OCI-LY1 (cell line): ENCODE data around the gene SMIM21.

Experiments used
- H2AFZ ChIP-seq: fragments of 200-600 bp; sonication (generic), shearing (Covaris generic); 2 replicates; pipeline ENCODE4 v1.6.0; 2014; ENCODE audit warnings: antibody characterized with exemption, mild to moderate bottlenecking, low read length
- H3F3A ChIP-seq: fragments of 200-600 bp; sonication (generic), shearing (Covaris generic); 2 replicates; pipeline ENCODE4 v1.6.0; 2014; ENCODE audit warnings: mild to moderate bottlenecking, antibody characterized with exemption, low read length, moderate library complexity; ENCODE audit not compliant: insufficient read depth
- H3K27ac ChIP-seq: fragments of 200-600 bp; sonication (generic); 2 replicates; pipeline ENCODE4 v1.5.1; 2014; ENCODE audit warnings: low read length, mixed run types, mild to moderate bottlenecking, low read depth; ENCODE audit not compliant: poor library complexity, severe bottlenecking
- H3K27me3 ChIP-seq: fragments of 200-600 bp; sonication (generic); 2 replicates; pipeline ENCODE4 v1.6.0; 2014; ENCODE audit warnings: antibody characterized with exemption, mild to moderate bottlenecking, low read length, moderate library complexity; ENCODE audit not compliant: insufficient read depth
- H3K36me3 ChIP-seq: fragments of 200-600 bp; sonication (generic); 2 replicates; pipeline ENCODE4 v1.6.1; 2014; ENCODE audit warnings: mild to moderate bottlenecking, antibody characterized with exemption, low read length, moderate library complexity, mixed read lengths; ENCODE audit not compliant: insufficient read depth
- H3K4me1 ChIP-seq: fragments of 200-600 bp; sonication (generic); 2 replicates; pipeline ENCODE4 v1.5.1; 2014; ENCODE audit warnings: mild to moderate bottlenecking, low read length, moderate library complexity; ENCODE audit not compliant: insufficient read depth, severe bottlenecking
- H3K4me2 ChIP-seq: fragments of 200-600 bp; sonication (generic), shearing (Covaris generic); 2 replicates; pipeline ENCODE4 v1.6.1; 2014; ENCODE audit warnings: low read length
- H3K4me3 ChIP-seq: fragments of 200-600 bp; sonication (generic); 2 replicates; pipeline ENCODE4 v1.5.1; 2014; ENCODE audit warnings: low read length, low read depth, mild to moderate bottlenecking, mixed read lengths; ENCODE audit not compliant: poor library complexity, severe bottlenecking
- H3K79me2 ChIP-seq: fragments of 200-600 bp; shearing (Covaris generic); 2 replicates; pipeline ENCODE4 v1.6.1; 2016; ENCODE audit warnings: mixed run types, low read length, mixed read lengths; ENCODE audit not compliant: insufficient read depth
- H3K9ac ChIP-seq: fragments of 200-600 bp; sonication (generic), shearing (Covaris generic); 2 replicates; pipeline ENCODE4 v1.6.1; 2014; ENCODE audit warnings: mild to moderate bottlenecking, low read length, mixed read lengths
- H3K9me2 ChIP-seq: fragments of 200-600 bp; sonication (generic), shearing (Covaris generic); 2 replicates; pipeline ENCODE4 v1.6.1; 2014; ENCODE audit warnings: low read depth, mild to moderate bottlenecking, low read length, mixed read lengths
- H3K9me3 ChIP-seq: fragments of 200-600 bp; shearing (Covaris generic); 2 replicates; pipeline ENCODE4 v1.6.1; 2014; ENCODE audit warnings: low read length, mixed read lengths
- H4K20me1 ChIP-seq: fragments of 200-600 bp; sonication (generic), shearing (Covaris generic); 2 replicates; pipeline ENCODE4 v1.6.0; 2016; ENCODE audit warnings: mild to moderate bottlenecking, low read length; ENCODE audit not compliant: insufficient read depth
- CTCF ChIP-seq: fragments of 200-600 bp; sonication (generic), shearing (Covaris generic); IDR thresholded peaks from 2 replicates; pipeline ENCODE4 v1.5.1; 2017; ENCODE audit warnings: mild to moderate bottlenecking, antibody characterized with exemption, low read length, moderate library complexity, mixed read lengths
- EZH2 ChIP-seq: fragments of 200-600 bp; sonication (generic), shearing (Covaris generic); IDR thresholded peaks from 2 replicates; pipeline ENCODE4 v1.8.0; 2017; ENCODE audit warnings: borderline replicate concordance, mixed run types, mild to moderate bottlenecking, antibody characterized with exemption, low read length, moderate library complexity, mixed read lengths

Gene SMIM21

GRCh38 chr18:75363446-75364225, 63.9 kb downstream of the SMIM21 start:
- H3K9me2 ChIP-seq, result no peaks in the 10 kb centered on the region
- H3K4me3 ChIP-seq, result no peak overlapping the region
- H3K9ac ChIP-seq, result no peak overlapping the region
- H4K20me1 ChIP-seq, result no peaks in the 10 kb centered on the region
- no peaks in the 10 kb centered on the region for H3F3A ChIP-seq
- H3K36me3 ChIP-seq, result no peaks in the 10 kb centered on the region
- no peak overlapping the region for H3K4me2 ChIP-seq
- TF ChIP-seq EZH2, result no peak
- no peak for TF ChIP-seq CTCF
- H2AFZ ChIP-seq, result no peak overlapping the region
- no peaks in the 10 kb centered on the region for H3K9me3 ChIP-seq
- H3K4me1 ChIP-seq, result no peaks in the 10 kb centered on the region
- H3K27ac ChIP-seq, result no peak overlapping the region
- H3K79me2 ChIP-seq, result no peaks in the 10 kb centered on the region
- no peaks in the 10 kb centered on the region for H3K27me3 ChIP-seq

GRCh38 chr18:75362435-75362834, 65.1 kb downstream of the SMIM21 start:
- H3K27me3 ChIP-seq, result no peaks in the 10 kb centered on the region
- no peaks in the 10 kb centered on the region for H3K4me1 ChIP-seq
- no peaks in the 10 kb centered on the region for H3K9me3 ChIP-seq
- TF ChIP-seq CTCF (no peak), EZH2 (no peak)
- no peaks in the 10 kb centered on the region for H3F3A ChIP-seq
- no peak overlapping the region for H2AFZ ChIP-seq
- H3K4me3 ChIP-seq, result no peak overlapping the region
- no peaks in the 10 kb centered on the region for H3K36me3 ChIP-seq
- no peaks in the 10 kb centered on the region for H3K9me2 ChIP-seq
- no peaks in the 10 kb centered on the region for H4K20me1 ChIP-seq
- H3K9ac ChIP-seq, result no peak overlapping the region
- no peak overlapping the region for H3K4me2 ChIP-seq
- H3K27ac ChIP-seq, result no peak overlapping the region
- H3K79me2 ChIP-seq, result no peaks in the 10 kb centered on the region

DNA sequence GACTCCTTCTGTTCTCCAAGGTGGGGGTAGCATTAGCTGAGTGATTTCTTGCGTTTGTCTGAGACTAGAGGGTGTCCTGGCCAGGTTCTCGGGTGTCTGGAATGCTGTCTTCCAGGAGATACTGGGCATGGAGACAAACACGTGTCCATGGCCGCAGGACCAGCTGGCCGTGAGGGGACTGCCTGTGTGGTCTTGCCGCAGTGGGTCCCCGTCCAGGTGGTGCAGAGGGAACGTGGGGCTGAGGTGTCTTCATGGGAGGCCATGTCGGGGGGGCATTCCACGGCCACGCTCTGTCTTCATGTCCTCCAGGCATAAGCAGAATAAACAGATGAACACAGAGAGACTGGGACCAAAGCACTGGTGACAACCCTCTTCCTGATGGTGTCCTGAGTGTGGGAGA, 66.6 kb downstream of the SMIM21 start:
- TF ChIP-seq CTCF (no peak), EZH2 (no peak)

More for the DNA sequence above, 66.6 kb downstream of the SMIM21 start:
- Histone ChIP-seq H3K9ac (no peak overlapping the region), H3F3A (no peaks in the 10 kb centered on the region), H3K27me3 (no peaks in the 10 kb centered on the region), H4K20me1 (no peaks in the 10 kb centered on the region), H3K27ac (no peak overlapping the region), H3K9me3 (no peaks in the 10 kb centered on the region), H3K36me3 (no peaks in the 10 kb centered on the region), H3K9me2 (no peaks in the 10 kb centered on the region), H2AFZ (no peak overlapping the region), H3K4me2 (no peak overlapping the region), H3K79me2 (no peaks in the 10 kb centered on the region), H3K4me3 (no peak overlapping the region), H3K4me1 (no peaks in the 10 kb centered on the region)
